ENCODE results near the gene PARD3. TPM values are rescaled to one million over a fixed set of nuclear protein-coding genes. Genes with fewer than 3 reads are reported as not detected.
A peak's percentile ranks its signal among the peaks of the same experiment; 100 is the strongest.

PARD3 gene
- total and polyA plus RNA-seq, 10 of the 15 experiments (the other 5 are each of a cell fraction or from before 2014, with no cell fraction given) = 2.6 to 43.1 (median 13.9) TPM

DNA sequence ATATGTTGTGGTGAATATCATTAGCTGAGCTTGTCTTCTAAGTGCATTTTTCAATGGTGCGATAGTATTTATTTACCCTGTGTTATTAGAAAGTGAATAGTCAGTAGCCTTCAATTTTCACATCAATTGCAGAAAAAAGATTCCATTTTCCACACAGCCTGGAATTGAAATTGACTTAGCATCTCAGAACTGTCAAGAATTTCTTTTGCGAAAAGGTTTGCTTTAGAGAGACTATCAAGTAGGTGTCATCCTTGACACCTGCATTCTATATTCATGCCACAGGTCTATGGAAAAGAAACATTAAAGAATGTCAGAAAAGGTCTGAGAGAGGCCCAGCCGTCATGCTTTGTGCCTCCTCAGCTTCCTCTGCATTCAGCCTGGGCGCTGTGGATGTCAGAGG, 504.9 kb downstream of the PARD3 start:
- WGBS (ENCODE audit: insufficient coverage, insufficient replicate concordance, low lambda C conversion rate, missing lambda C conversion rate) = 74% methylated on average over 4 of the region's 4 CpGs
- no peak for TF ChIP-seq RUNX3 (IDR thresholded peaks at IDR 0.05; ENCODE audit: low read length)
- TF ChIP-seq, protein P1, sequence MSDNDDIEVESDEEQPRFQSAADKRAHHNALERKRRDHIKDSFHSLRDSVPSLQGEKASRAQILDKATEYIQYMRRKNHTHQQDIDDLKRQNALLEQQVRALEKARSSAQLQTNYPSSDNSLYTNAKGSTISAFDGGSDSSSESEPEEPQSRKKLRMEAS (IDR thresholded peaks at IDR 0.05; ENCODE audit: low read depth, low read length) = no peak
- no peak overlapping the region for H2AFZ ChIP-seq (ENCODE audit: control insufficient read depth, low read depth, low read length)
- no peak for FAIRE-seq
- no TSS peak for BruUV-seq (replicated peaks)
- POLR2A ChIA-PET = no interaction called here
- no peaks in the 10 kb centered on the region for H3K79me2 ChIP-seq (ENCODE audit: control insufficient read depth, insufficient read depth, low read length)
- H3K9me3 ChIP-seq (replicated peaks; ENCODE audit: control insufficient read depth, insufficient read depth, low read length) = no peaks in the 10 kb centered on the region
- in situ Hi-C loops (cut with MboI) (no loop called here), intact Hi-C loops (cut with micrococcal nuclease; ENCODE audit: unreplicated experiment) (no loop called here)
- CTCF ChIA-PET = no interaction called here
- H3K27ac ChIP-seq (ENCODE audit: control insufficient read depth, insufficient read depth) = no peak overlapping the region
- RAD21 ChIA-PET (ENCODE audit: unreplicated experiment) = interaction anchor here (1.1 to 1.3 kb wide), 2 partner anchors 10 to 85 kb away, joined by 3 read pairs; no protein-coding TSS in a partner anchor
- SMC1A ChIA-PET (ENCODE audit: uncharacterized antibody, unreplicated experiment) = interaction anchor here (0.7 to 1.6 kb wide), 4 partner anchors 9 to 61 kb away, joined by 3 to 7 read pairs (median 4); no protein-coding TSS in a partner anchor
- H3K4me1 ChIP-seq (ENCODE audit: control insufficient read depth, insufficient read depth, low read length) = no peaks in the 10 kb centered on the region
- ATAC-seq = no peak
- no peaks in the 10 kb centered on the region for H4K20me1 ChIP-seq (ENCODE audit: control insufficient read depth, insufficient read depth)
- H3K9ac ChIP-seq (ENCODE audit: control insufficient read depth, insufficient read depth, low read length) = no peak overlapping the region
- H3K27me3 ChIP-seq (replicated peaks in 1 of 2; ENCODE audit: control insufficient read depth in 2 of 2, insufficient read depth in 2 of 2, low read length in 1 of 2) = no peaks in the 10 kb centered on the region
- no peak overlapping the region for H3K4me2 ChIP-seq (ENCODE audit: control insufficient read depth, insufficient read depth)
- H3K4me3 ChIP-seq = no peak overlapping the region
- no peaks in the 10 kb centered on the region for H3K36me3 ChIP-seq (ENCODE audit: control insufficient read depth in 2 of 2, insufficient read depth in 2 of 2, low read length in 1 of 2)
- no peak for DNase-seq (ENCODE audit: low read depth, low spot score)

GRCh38 chr10:34305189-34305588, 509.9 kb downstream of the PARD3 start:
- Histone ChIP-seq H3K9ac (ENCODE audit: control insufficient read depth, insufficient read depth, low read length) (no peak overlapping the region), H3K27ac (ENCODE audit: control insufficient read depth, insufficient read depth) (no peak overlapping the region), H3K27me3 (replicated peaks in 1 of 2; ENCODE audit: control insufficient read depth in 2 of 2, insufficient read depth in 2 of 2, low read length in 1 of 2) (no peaks in the 10 kb centered on the region), H2AFZ (ENCODE audit: control insufficient read depth, low read depth, low read length) (no peak overlapping the region), H3K4me3 (no peak overlapping the region), H3K79me2 (ENCODE audit: control insufficient read depth, insufficient read depth, low read length) (no peaks in the 10 kb centered on the region), H3K4me1 (ENCODE audit: control insufficient read depth, insufficient read depth, low read length) (no peaks in the 10 kb centered on the region), H3K36me3 (ENCODE audit: control insufficient read depth in 2 of 2, insufficient read depth in 2 of 2, low read length in 1 of 2) (no peaks in the 10 kb centered on the region), H3K4me2 (ENCODE audit: control insufficient read depth, insufficient read depth) (no peak overlapping the region), H3K9me3 (replicated peaks; ENCODE audit: control insufficient read depth, insufficient read depth, low read length) (no peaks in the 10 kb centered on the region), H4K20me1 (ENCODE audit: control insufficient read depth, insufficient read depth) (no peaks in the 10 kb centered on the region)
- ChIA-PET RAD21 (ENCODE audit: unreplicated experiment) (interaction anchor here (0.6 to 2.5 kb wide), 7 partner anchors 14 to 972 kb away, joined by 3 to 9 read pairs (median 4); no protein-coding TSS in a partner anchor), SMC1A (ENCODE audit: uncharacterized antibody, unreplicated experiment) (interaction anchor here (1.0 to 2.6 kb wide), 13 partner anchors 11 to 973 kb away, joined by 3 to 8 read pairs (median 4); no protein-coding TSS in a partner anchor), POLR2A (no interaction called here), CTCF (interaction anchor here (1.0 to 3.2 kb wide), 6 partner anchors 12 to 197 kb away, joined by 3 to 8 read pairs (median 4); no protein-coding TSS in a partner anchor)
- no peak for FAIRE-seq
- in situ Hi-C loops (cut with MboI) (no loop called here), intact Hi-C loops (cut with micrococcal nuclease; ENCODE audit: unreplicated experiment) (loop anchor here (10.0 kb wide), 2 partner anchors 160 to 330 kb away; no protein-coding TSS in a partner anchor)
- DNase-seq (ENCODE audit: low read depth, low spot score) = no peak
- no TSS peak for BruUV-seq (replicated peaks)
- 26% methylated on average over 6 of the region's 6 CpGs for WGBS (ENCODE audit: insufficient coverage, insufficient replicate concordance, low lambda C conversion rate, missing lambda C conversion rate)
- peak; percentile 95 for ATAC-seq
- TF ChIP-seq ZZZ3 (IDR thresholded peaks at IDR 0.05; ENCODE audit: control insufficient read depth, insufficient read length, low read depth) (no peak), DPF2 (IDR thresholded peaks at IDR 0.05) (0 out of 2 replicates have a peak, but pooled peaks have one; percentile 21), PAX8 (IDR thresholded peaks at IDR 0.05) (no peak), BACH1 (IDR thresholded peaks at IDR 0.05; ENCODE audit: borderline replicate concordance) (0 out of 2 replicates have a peak, but pooled peaks have one; percentile 24), SMARCA5 (IDR thresholded peaks at IDR 0.05) (no peak), BHLHE40 (IDR thresholded peaks at IDR 0.05; ENCODE audit: borderline replicate concordance in 1 of 2, low read depth in 2 of 2, low read length in 1 of 2) (no peak), ZBTB4 (CRISPR knock-in tag; IDR thresholded peaks at IDR 0.05) (no peak), MTA2 (IDR thresholded peaks at IDR 0.05; ENCODE audit: low read depth) (peak; percentile 18; the same call in 1 of the 2 replicates), ZNF384 (IDR thresholded peaks at IDR 0.05; ENCODE audit: borderline replicate concordance, low read depth, low read length) (no peak), IKZF1 (conservative IDR thresholded peaks at IDR 0.05) (peak; percentile 49), BMI1 (IDR thresholded peaks at IDR 0.05; ENCODE audit: borderline replicate concordance) (no peak), GATAD2B (conservative IDR thresholded peaks at IDR 0.05; ENCODE audit: low read depth) (no peak), SP1 (IDR thresholded peaks at IDR 0.05; ENCODE audit: low read depth, low read length) (no peak)

Data from GM12878 (cell line).